HL-60 (cell line): ENCODE results near the gene CYS1.

Experiments
- CTCF ChIP-seq: IDR thresholded peaks from one replicate; pipeline ENCODE4 v1.5.1; 2011; ENCODE audit warnings: low read length, control low read depth, inconsistent platforms; ENCODE audit not compliant: insufficient read depth
- GABPA ChIP-seq: IDR thresholded peaks from 2 replicates; pipeline ENCODE4 v1.6.1; 2012; ENCODE audit warnings: low read depth
- TF ChIP-seq, protein P1 (sequence below): IDR thresholded peaks from 2 replicates; pipeline ENCODE4 v1.6.1; 2012; ENCODE audit warnings: low read depth; ENCODE audit not compliant: insufficient replicate concordance

GRCh38 chr2:10128420-10128819 is 48.2 kb upstream of the CYS1 start:
- TF ChIP-seq CTCF: no peak
- TF ChIP-seq, protein P1, sequence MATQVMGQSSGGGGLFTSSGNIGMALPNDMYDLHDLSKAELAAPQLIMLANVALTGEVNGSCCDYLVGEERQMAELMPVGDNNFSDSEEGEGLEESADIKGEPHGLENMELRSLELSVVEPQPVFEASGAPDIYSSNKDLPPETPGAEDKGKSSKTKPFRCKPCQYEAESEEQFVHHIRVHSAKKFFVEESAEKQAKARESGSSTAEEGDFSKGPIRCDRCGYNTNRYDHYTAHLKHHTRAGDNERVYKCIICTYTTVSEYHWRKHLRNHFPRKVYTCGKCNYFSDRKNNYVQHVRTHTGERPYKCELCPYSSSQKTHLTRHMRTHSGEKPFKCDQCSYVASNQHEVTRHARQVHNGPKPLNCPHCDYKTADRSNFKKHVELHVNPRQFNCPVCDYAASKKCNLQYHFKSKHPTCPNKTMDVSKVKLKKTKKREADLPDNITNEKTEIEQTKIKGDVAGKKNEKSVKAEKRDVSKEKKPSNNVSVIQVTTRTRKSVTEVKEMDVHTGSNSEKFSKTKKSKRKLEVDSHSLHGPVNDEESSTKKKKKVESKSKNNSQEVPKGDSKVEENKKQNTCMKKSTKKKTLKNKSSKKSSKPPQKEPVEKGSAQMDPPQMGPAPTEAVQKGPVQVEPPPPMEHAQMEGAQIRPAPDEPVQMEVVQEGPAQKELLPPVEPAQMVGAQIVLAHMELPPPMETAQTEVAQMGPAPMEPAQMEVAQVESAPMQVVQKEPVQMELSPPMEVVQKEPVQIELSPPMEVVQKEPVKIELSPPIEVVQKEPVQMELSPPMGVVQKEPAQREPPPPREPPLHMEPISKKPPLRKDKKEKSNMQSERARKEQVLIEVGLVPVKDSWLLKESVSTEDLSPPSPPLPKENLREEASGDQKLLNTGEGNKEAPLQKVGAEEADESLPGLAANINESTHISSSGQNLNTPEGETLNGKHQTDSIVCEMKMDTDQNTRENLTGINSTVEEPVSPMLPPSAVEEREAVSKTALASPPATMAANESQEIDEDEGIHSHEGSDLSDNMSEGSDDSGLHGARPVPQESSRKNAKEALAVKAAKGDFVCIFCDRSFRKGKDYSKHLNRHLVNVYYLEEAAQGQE: no peak
- TF ChIP-seq GABPA: no peak
